H7 (cell line): ENCODE measurements around the gene NMRAL1. TPM values are rescaled to one million over a fixed set of nuclear protein-coding genes. Genes with fewer than 3 reads are reported as not detected.
A peak's percentile ranks its signal among the peaks of the same experiment; 100 is the strongest.

Experiments used
- DNase-seq: peaks from one replicate; pipeline ENCODE4 v3.0.0; 2012
- H3K27me3 ChIP-seq: 2 replicates; pipeline ENCODE4 v1.6.0; 2011; ENCODE audit warnings: mild to moderate bottlenecking, low read length; ENCODE audit not compliant: control insufficient read depth, insufficient read depth
- H3K36me3 ChIP-seq: replicated peaks from 2 replicates; pipeline ENCODE4 v1.5.1; 2011; ENCODE audit warnings: low read length; ENCODE audit not compliant: control insufficient read depth, insufficient read depth
- H3K4me3 ChIP-seq: 2 replicates; pipeline ENCODE4 v1.5.1; 2011; ENCODE audit warnings: low read depth, mild to moderate bottlenecking, control low read depth, low read length, moderate library complexity; ENCODE audit not compliant: insufficient read depth
- total RNA-seq: library from RNA; depleted of rRNA; stranded (reverse); fragments of >200 nt; shearing (Covaris generic); gene quantifications from 2 replicates; pipeline ENCODE4 v1.2.3, GENCODE V29; 2014; rRNA removed

The NMRAL1 gene
- 85.4 and 102 TPM in 2 replicates for total RNA-seq

GRCh38 chr16:4474192-4474961 is at the start of gene NMRAL1:
TSS of gene NMRAL1 (minus strand) at chr16:4474625. CDS start at chr16:4474132, 493 bp downstream.
- peak within 1 kb of the TSS; percentile 75 for H3K4me3 ChIP-seq
- H3K27me3 ChIP-seq: peaks cover 5% of the 10 kb centered on the region
- DNase-seq: peak; percentile 97
- no peaks in the 10 kb centered on the region for H3K36me3 ChIP-seq

GRCh38 chr16:4523686-4524085 is 49.3 kb upstream of the NMRAL1 start:
- DNase-seq: no peak
- Histone ChIP-seq H3K36me3 (peaks cover 4% of the 10 kb centered on the region), H3K27me3 (no peaks in the 10 kb centered on the region), H3K4me3 (no peak overlapping the region)

GRCh38 chr16:4522051-4522581 is 47.7 kb upstream of the NMRAL1 start:
- H3K36me3 ChIP-seq: peaks cover 4% of the 10 kb centered on the region
- no peak overlapping the region for H3K4me3 ChIP-seq
- DNase-seq: peak; percentile 78
- no peaks in the 10 kb centered on the region for H3K27me3 ChIP-seq

GRCh38 chr16:4520913-4521312 is 46.5 kb upstream of the NMRAL1 start:
- H3K27me3 ChIP-seq: no peaks in the 10 kb centered on the region
- peaks cover 4% of the 10 kb centered on the region for H3K36me3 ChIP-seq
- DNase-seq: no peak
- no peak overlapping the region for H3K4me3 ChIP-seq

- no peak overlapping the region for H3K4me3 ChIP-seq
- H3K36me3 ChIP-seq: peaks cover 4% of the 10 kb centered on the region
- H3K27me3 ChIP-seq: no peaks in the 10 kb centered on the region
- no peak for DNase-seq
Measured at GRCh38 chr16:4519274-4520058, 45.0 kb upstream of the NMRAL1 start.

- Histone ChIP-seq H3K36me3 (no peaks in the 10 kb centered on the region; the same call in none of the 2 replicates), H3K27me3 (no peaks in the 10 kb centered on the region), H3K4me3 (no peak overlapping the region)
- DNase-seq: peak; percentile 92
Measured at GRCh38 chr16:4517812-4518680, 43.6 kb upstream of the NMRAL1 start.

GRCh38 chr16:4515611-4516233 is 41.3 kb upstream of the NMRAL1 start:
- peaks cover 8% of the 10 kb centered on the region for H3K36me3 ChIP-seq
- no peak for DNase-seq
- no peak overlapping the region for H3K4me3 ChIP-seq
- H3K27me3 ChIP-seq: no peaks in the 10 kb centered on the region

GRCh38 chr16:4514606-4515005 is 40.2 kb upstream of the NMRAL1 start:
- Histone ChIP-seq H3K27me3 (no peaks in the 10 kb centered on the region), H3K36me3 (peaks cover 12% of the 10 kb centered on the region), H3K4me3 (no peak overlapping the region)
- DNase-seq: peak; percentile 64

GRCh38 chr16:4513881-4514280 is 39.5 kb upstream of the NMRAL1 start:
- peak; percentile 36 for DNase-seq
- Histone ChIP-seq H3K4me3 (no peak overlapping the region), H3K36me3 (peaks cover 15% of the 10 kb centered on the region), H3K27me3 (no peaks in the 10 kb centered on the region)

GRCh38 chr16:4513086-4513860 is 38.8 kb upstream of the NMRAL1 start:
- no peak for DNase-seq
- no peak overlapping the region for H3K4me3 ChIP-seq
- peaks cover 15% of the 10 kb centered on the region for H3K36me3 ChIP-seq
- no peaks in the 10 kb centered on the region for H3K27me3 ChIP-seq

- Histone ChIP-seq H3K4me3 (no peak overlapping the region), H3K36me3 (peaks cover 20% of the 10 kb centered on the region), H3K27me3 (no peaks in the 10 kb centered on the region)
- no peak for DNase-seq
Measured at GRCh38 chr16:4512473-4512872, 38.0 kb upstream of the NMRAL1 start.

GRCh38 chr16:4511441-4512082 is 37.1 kb upstream of the NMRAL1 start:
- Histone ChIP-seq H3K27me3 (no peaks in the 10 kb centered on the region), H3K36me3 (peaks cover 22% of the 10 kb centered on the region), H3K4me3 (no peak overlapping the region)
- DNase-seq: peak; percentile 94
